MM.1S (cell line): Measurements from ENCODE around the gene POLR2A.

ENCODE experiments used
- CTCF ChIP-seq: fragments of 300-600 bp; sonication (generic); IDR thresholded peaks from 2 replicates; pipeline ENCODE4 v1.5.1; 2016; ENCODE audit warnings: antibody characterized with exemption, low read length, mixed read lengths
- EZH2 ChIP-seq: fragments of 300-600 bp; sonication (generic); optimal IDR thresholded peaks from 2 replicates; pipeline ENCODE3; 2017; ENCODE audit warnings: low read depth, mild to moderate bottlenecking, antibody characterized with exemption, low read length, mixed read lengths

DNA sequence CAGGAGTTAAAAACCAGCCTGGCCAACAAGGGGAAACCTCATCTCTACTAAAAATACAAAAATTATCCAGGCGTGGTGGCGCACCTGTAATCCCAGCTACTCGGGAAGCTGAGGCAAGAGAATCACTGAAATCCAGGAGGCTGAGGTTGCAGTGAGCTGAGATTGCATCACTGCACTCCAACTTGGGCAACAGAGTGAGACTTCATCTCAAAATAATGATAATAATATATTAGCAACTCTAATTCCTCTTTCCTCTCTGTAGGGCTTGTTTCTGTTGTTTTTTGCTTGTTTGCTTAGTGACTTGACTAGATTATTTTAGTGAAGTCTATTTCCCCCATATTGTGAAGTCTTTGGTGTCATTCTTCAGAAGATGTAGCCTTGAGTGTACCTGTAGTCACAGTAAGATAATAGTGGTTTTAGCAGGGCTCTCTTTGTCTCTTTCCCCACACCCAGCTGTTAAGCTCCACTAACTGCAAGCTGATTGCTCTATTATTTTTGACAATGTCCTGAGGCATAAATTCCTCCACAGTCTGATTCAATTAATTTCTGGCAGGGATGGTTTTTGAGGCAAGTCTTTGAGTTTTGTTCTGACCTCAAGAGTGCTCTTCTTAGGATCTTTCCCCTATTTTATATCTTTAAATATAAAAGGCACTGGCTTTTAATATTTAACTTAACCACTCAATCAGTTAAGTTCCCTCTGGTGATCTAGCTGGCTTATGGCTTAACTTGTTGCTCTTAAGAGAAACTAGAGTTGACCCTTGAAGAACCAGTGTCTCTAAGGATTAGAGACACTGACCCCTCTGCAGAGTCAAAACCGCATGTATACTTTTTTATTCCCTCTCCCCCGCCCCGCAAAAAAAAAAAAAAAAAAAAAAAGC lies 46.1 kb downstream of the POLR2A start:
- TF ChIP-seq CTCF (no peak), EZH2 (no peak)
